ENCODE results near the gene HIPK2. TPM values are rescaled to one million over a fixed set of nuclear protein-coding genes. Genes with fewer than 3 reads are reported as not detected.

The HIPK2 gene
- total and polyA plus RNA-seq, 2 of the 4 experiments (the other 2 are of a cell fraction): 22.0 to 27.1 TPM

DNA sequence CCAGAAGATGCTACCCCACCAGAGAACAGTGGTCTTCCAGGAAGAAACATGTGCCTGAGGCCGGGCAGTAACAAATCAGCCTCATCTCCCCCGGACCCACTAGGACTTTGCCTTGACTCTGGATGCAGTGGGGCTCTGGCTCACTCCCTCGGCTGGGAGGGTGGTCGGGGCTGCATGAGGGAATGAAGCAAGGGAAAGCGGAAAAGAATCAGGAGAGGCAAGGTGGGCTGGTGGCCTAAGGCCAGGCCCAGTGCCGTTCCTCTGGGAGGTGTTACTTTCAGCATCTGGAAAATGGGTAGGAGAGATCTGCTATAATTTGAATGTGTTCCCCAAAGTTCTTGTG lies 202.5 kb downstream of the HIPK2 start:
- Histone ChIP-seq H3K36me3 (ENCODE audit: control insufficient read depth, insufficient read depth, low read length) (peaks cover 82% of the 10 kb centered on the region), H3K4me1 (ENCODE audit: control insufficient read depth, insufficient read depth, low read length) (no peaks in the 10 kb centered on the region), H3K9me3 (ENCODE audit: control insufficient read depth, insufficient read depth, low read length) (no peaks in the 10 kb centered on the region), H3K79me1 (ENCODE audit: low read depth in 1 of 2, low read length in 2 of 2) (peaks cover 5 to 36% of the 10 kb centered on the region in 2 experiments), H3K23ac (ENCODE audit: low read depth, low read length) (no peak overlapping the region), H3K9me1 (ENCODE audit: insufficient read depth, low read length) (no peaks in the 10 kb centered on the region), H4K8ac (ENCODE audit: low read depth in 2 of 2, low read length in 2 of 2) (no peak overlapping the region), H4K5ac (ENCODE audit: low read depth, low read length) (no peak overlapping the region), H3K9ac (ENCODE audit: low read depth, low read length) (no peak overlapping the region), H3K14ac (replicated peaks; ENCODE audit: low read depth, low read length) (no peak overlapping the region), H3K18ac (ENCODE audit: low read depth, low read length) (no peak overlapping the region), H2BK5ac (ENCODE audit: low read depth, low read length, poor library complexity, severe bottlenecking) (no peak overlapping the region), H3K4me3 (ENCODE audit: insufficient read depth, low read depth, low read length) (no peak overlapping the region), H3K27ac (ENCODE audit: insufficient read depth, low read length) (no peak overlapping the region), H4K91ac (ENCODE audit: insufficient read depth, low read depth, low read length) (no peak overlapping the region), H2BK120ac (ENCODE audit: low read depth, low read length) (no peak overlapping the region), H2AFZ (replicated peaks; ENCODE audit: low read length, poor library complexity) (no peak overlapping the region), H2BK15ac (ENCODE audit: low read depth, low read length) (no peak overlapping the region), H4K20me1 (ENCODE audit: insufficient read depth, low read length) (peaks cover 8% of the 10 kb centered on the region; the same call in 1 of the 2 replicates), H3K4ac (ENCODE audit: low read depth, low read length) (no peak overlapping the region), H2AK9ac (replicated peaks; ENCODE audit: low read depth, low read length, poor library complexity) (no peak overlapping the region), H3K27me3 (ENCODE audit: control insufficient read depth, insufficient read depth, low read length) (no peaks in the 10 kb centered on the region), H2AK5ac (ENCODE audit: low read depth, low read length) (no peak overlapping the region), H3K56ac (ENCODE audit: extremely low read depth, insufficient read depth, low read length) (no peak overlapping the region), H2BK20ac (ENCODE audit: low read depth, low read length) (no peak overlapping the region), H3K4me2 (ENCODE audit: low read depth, low read length) (no peak overlapping the region)
- no peak for DNase-seq
- in situ Hi-C loops (cut with MboI; ENCODE audit: low sequenced_read_pairs) (no loop called here), intact Hi-C loops (cut with micrococcal nuclease) (no loop called here), dilution Hi-C loops (cut with HindIII; ENCODE audit: low sequenced_read_pairs, unreplicated experiment) (no loop called here)
- no TSS peak for BruUV-seq (replicated peaks)
- POLR2A ChIA-PET (ENCODE audit: unreplicated experiment): no interaction called here
- no peak for ATAC-seq (ENCODE audit: low read depth)
- no peak for TF ChIP-seq RCOR1 (IDR thresholded peaks at IDR 0.05; ENCODE audit: insufficient replicate concordance, low read length)
- TF ChIP-seq FOS (IDR thresholded peaks at IDR 0.05; ENCODE audit: low read depth, low read length): no peak
- TF ChIP-seq BHLHE40 (IDR thresholded peaks at IDR 0.05; ENCODE audit: low read depth, low read length): no peak
- no peak for TF ChIP-seq CEBPB (IDR thresholded peaks at IDR 0.05; ENCODE audit: low read depth, low read length)
- TF ChIP-seq MAZ (IDR thresholded peaks at IDR 0.05; ENCODE audit: borderline replicate concordance, low read depth, low read length): no peak
- TF ChIP-seq MXI1 (IDR thresholded peaks at IDR 0.05; ENCODE audit: borderline replicate concordance, low read depth, low read length): no peak
- no peak for TF ChIP-seq MAFK (IDR thresholded peaks at IDR 0.05; ENCODE audit: low read depth, low read length)
- TF ChIP-seq, protein P1, sequence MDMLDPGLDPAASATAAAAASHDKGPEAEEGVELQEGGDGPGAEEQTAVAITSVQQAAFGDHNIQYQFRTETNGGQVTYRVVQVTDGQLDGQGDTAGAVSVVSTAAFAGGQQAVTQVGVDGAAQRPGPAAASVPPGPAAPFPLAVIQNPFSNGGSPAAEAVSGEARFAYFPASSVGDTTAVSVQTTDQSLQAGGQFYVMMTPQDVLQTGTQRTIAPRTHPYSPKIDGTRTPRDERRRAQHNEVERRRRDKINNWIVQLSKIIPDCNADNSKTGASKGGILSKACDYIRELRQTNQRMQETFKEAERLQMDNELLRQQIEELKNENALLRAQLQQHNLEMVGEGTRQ (IDR thresholded peaks at IDR 0.05; ENCODE audit: low read depth, low read length): no peak
- TF ChIP-seq, protein P2, sequence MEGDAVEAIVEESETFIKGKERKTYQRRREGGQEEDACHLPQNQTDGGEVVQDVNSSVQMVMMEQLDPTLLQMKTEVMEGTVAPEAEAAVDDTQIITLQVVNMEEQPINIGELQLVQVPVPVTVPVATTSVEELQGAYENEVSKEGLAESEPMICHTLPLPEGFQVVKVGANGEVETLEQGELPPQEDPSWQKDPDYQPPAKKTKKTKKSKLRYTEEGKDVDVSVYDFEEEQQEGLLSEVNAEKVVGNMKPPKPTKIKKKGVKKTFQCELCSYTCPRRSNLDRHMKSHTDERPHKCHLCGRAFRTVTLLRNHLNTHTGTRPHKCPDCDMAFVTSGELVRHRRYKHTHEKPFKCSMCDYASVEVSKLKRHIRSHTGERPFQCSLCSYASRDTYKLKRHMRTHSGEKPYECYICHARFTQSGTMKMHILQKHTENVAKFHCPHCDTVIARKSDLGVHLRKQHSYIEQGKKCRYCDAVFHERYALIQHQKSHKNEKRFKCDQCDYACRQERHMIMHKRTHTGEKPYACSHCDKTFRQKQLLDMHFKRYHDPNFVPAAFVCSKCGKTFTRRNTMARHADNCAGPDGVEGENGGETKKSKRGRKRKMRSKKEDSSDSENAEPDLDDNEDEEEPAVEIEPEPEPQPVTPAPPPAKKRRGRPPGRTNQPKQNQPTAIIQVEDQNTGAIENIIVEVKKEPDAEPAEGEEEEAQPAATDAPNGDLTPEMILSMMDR (conservative IDR thresholded peaks at IDR 0.05; ENCODE audit: low read depth, low read length): no peak
- TF ChIP-seq SMC3 (IDR thresholded peaks at IDR 0.05; ENCODE audit: low read depth, low read length): no peak
- TF ChIP-seq RAD21 (IDR thresholded peaks at IDR 0.05; ENCODE audit: low read length): no peak
- no peak for TF ChIP-seq POLR2A (IDR thresholded peaks at IDR 0.05; ENCODE audit: low read depth, low read length)
- no peak for TF ChIP-seq RFX5 (IDR thresholded peaks at IDR 0.05; ENCODE audit: low read depth, low read length)
- no peak for TF ChIP-seq NFE2L2 (IDR thresholded peaks at IDR 0.05; ENCODE audit: low read depth, low read length)
- TF ChIP-seq, protein P3, sequence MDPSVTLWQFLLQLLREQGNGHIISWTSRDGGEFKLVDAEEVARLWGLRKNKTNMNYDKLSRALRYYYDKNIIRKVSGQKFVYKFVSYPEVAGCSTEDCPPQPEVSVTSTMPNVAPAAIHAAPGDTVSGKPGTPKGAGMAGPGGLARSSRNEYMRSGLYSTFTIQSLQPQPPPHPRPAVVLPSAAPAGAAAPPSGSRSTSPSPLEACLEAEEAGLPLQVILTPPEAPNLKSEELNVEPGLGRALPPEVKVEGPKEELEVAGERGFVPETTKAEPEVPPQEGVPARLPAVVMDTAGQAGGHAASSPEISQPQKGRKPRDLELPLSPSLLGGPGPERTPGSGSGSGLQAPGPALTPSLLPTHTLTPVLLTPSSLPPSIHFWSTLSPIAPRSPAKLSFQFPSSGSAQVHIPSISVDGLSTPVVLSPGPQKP (IDR thresholded peaks at IDR 0.05; ENCODE audit: borderline replicate concordance, low read depth, low read length): no peak
- no peak for TF ChIP-seq CHD1 (IDR thresholded peaks at IDR 0.05; ENCODE audit: low read depth, low read length)
- whole genome bisulfite sequencing, 2 experiments (ENCODE audit: extremely low coverage in 2 of 2, insufficient read length in 1 of 2): no CpG with 5 or more reads among the region's 6 CpGs
- CTCF ChIA-PET: no interaction called here

Measured in IMR-90 (cell line).